ENCODE data around the gene DMKN.

Gene DMKN

DNA sequence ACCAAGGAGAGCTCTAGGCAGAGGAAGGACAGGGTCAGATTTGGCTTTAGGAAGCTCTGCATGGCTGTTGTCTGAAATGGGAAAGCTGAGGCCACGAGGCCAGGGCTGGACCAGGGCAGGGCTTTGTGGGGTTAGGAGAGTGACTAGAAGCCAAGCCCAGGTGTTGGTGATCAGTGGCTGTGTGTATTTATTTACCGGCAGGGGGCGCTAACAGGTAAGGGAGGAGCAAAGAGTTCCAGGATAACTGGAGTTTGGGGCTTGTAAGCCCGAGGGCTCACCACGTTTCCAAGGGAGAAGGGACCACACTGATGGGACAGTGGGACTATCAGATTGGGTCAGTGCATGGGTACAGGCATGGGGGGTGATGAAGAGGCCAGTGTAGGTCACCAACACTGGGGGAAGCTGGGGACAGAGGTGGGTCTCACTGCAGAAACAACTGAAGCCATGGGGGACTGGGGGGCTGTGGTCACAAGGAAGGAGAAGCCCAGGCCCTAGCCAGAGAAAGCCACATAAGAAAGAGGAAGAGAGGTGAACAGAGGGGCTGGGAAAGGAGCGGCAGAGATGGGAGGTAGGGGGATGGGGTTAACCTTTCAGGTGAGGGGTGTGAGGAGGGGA lies 35.8 kb upstream of the DMKN start:
- DNase-seq (ENCODE audit: low read depth in 1 of 2, low spot score in 1 of 2): peak in 1 of 2 donors; percentile 26

DNA sequence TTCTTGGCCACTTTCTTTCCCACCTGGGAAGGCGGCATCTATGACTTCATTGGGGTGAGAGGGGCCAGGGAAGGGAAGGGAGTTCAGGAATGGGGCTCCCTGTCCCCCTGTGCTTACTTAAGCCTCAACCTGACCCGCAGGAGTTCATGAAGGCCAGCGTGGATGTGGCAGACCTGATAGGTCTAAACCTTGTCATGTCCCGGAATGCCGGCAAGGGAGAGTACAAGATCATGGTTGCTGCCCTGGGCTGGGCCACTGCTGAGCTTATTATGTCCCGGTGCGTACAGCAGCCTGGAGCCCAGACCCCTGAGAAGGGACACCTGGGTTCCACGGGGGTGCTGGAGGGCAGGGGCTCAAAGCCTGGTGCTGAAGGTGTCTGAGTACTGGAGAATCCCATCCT lies 33.1 kb upstream of the DMKN start:
- DNase-seq (ENCODE audit: low read depth in 1 of 2, low spot score in 1 of 2): no peak

DNA sequence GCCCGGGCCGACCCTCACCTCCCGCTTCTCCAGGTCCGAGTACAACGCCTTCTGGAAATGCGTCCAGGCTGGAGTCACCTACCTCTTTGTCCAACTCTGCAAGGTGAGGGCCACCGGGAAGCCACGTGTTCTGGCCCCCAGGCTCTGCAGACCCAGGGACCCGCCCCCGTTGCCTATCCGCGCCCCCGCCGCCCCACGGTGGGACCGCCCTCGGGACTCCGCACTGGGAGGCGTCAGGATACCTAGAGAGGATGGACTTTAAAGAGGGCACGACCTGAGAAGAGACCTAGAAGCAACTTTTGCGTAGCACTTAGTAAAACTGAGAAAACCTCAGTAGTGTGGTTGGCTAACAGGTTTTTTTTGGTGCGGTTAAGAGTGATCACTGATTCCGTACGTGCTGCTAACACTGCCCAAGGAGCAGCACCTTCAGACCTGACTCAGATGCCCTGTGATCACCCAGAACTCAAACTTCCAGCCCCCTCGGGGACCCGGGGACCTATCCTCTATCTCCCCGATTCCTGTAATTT lies 32.5 kb upstream of the DMKN start:
- peak in 1 of 2 donors; percentile 54 for DNase-seq (ENCODE audit: low read depth in 1 of 2, low spot score in 1 of 2)

DNA sequence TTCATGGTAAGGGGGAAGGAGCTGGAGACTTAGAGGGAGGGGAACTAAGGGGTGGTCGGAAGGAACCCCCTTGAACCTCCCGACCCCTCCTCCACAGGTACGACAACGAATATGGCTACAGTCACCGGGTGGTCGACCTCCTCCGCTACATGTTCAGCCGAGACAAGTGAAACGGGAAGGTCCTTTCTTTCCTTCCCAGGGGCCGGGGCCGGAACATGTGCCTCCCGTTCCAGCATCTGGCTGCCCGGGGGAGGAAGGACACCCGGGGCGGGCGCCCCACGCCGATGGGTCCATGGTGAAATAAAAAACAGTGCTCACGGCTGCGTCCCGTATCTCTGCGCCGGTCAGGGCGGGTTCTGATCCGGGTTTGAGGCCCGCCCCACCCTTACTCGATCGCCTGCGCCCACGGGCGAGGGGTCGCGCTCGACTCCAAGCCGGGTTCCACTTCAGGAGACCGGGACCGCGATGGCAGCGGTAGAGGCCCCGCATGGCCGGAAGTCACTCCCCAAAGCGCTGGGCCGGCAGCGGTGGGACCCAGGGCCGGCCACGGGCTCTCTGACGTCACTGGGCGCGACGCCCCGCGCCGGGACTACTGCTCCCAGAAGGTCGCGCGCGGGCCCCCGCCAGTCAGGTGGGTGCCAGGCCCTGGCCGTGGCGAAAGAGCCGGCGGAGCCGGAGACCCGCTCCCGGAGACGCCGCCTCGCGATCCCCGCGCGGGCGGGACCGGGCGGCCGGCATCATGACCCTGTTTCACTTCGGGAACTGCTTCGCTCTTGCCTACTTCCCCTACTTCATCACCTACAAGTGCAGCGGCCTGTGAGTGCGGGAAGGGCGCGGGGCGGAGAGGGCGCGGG lies 31.8 kb upstream of the DMKN start, which contains the start of gene TMEM147:
TSS of gene TMEM147 (plus strand) at position 626 of the 854 bp plus-strand sequence. CDS start at position 740, 114 bp downstream.
- DNase-seq (ENCODE audit: low read depth in 1 of 2, low spot score in 1 of 2): peak; percentile 53 to 77

DNA sequence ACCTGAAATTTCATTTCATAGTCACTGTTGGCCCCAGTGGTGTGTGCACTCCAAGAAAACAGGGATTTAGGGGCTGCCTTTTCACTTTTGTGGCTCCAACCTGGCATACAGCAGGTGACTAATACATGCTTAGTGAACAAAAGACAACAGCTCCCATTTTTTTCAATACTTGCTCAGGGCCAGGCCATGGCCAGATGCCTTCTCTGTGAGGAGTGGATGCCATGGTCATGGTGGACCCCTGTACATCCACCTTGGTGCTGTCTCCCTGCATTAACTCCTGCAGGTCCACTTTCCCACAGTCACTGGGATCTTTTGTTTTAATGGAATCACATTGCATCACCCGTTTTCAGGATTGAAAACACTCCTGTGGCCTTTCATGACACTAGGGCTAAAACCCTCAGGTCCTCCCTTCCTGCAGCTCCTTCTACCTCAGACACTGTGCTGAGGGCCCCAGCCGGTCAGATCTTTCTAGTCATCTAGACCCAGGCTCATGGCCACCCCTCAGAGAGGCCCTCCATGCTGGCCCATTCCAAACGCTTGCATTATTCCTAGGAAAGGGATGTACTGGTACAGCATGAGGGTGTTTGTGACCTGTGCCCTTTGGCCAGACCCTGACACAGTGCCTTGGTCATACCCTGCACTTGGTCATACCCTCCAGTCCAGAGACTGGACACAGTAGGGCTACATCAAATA lies 30.8 kb upstream of the DMKN start:
- no peak for DNase-seq (ENCODE audit: low read depth in 1 of 2, low spot score in 1 of 2)

DNA sequence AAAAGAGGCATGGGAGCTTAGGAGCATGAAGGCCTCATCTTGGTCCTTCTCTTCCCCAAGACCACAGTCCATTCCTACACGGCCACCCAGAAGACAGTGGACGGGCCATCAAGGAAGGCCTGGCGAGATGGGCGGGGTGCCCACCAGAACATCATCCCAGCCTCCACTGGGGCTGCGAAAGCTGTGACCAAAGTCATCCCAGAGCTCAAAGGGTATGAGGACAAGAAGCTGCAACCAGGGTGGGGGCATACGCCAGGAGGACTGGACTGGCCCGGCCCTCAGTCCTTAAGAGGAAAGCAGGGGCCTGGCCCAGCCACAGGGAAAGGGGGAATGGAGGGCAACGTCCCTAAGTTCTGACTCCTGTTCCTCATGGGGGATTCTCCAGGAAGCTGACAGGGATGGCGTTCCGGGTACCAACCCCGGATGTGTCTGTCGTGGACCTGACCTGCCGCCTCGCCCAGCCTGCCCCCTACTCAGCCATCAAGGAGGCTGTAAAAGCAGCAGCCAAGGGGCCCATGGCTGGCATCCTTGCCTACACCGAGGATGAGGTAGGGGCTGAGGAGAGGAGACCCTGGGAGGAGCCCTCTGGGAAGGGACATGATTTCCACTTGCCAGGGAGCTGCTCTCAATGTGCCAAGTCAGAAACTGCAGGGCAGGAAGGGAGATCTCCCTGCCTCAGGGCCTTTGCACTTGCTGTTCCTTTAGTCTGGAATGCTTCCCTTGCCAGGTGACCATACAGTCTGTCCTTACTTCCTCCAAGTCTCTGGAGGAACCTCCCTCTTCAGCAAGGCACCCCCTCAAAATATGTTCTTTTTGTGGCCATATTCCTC lies 30.0 kb upstream of the DMKN start:
- no peak for DNase-seq (ENCODE audit: low read depth in 1 of 2, low spot score in 1 of 2)

DNA sequence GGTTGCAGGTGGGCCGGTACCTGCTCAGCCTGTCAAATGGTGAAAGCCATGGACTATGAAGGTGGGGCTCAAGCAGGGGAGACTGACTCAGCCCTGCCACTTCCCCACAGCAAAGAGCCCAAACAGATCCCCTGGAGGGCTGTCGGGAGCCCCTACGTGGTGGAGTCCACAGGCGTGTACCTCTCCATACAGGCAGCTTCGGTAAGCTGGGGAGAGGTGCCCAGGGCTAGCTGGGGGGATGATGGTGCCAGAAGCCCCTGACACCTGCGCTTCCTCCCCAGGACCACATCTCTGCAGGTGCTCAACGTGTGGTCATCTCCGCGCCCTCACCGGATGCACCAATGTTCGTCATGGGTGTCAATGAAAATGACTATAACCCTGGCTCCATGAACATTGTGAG lies 28.8 kb upstream of the DMKN start:
- no peak for DNase-seq (ENCODE audit: low read depth in 1 of 2, low spot score in 1 of 2)

DNA sequence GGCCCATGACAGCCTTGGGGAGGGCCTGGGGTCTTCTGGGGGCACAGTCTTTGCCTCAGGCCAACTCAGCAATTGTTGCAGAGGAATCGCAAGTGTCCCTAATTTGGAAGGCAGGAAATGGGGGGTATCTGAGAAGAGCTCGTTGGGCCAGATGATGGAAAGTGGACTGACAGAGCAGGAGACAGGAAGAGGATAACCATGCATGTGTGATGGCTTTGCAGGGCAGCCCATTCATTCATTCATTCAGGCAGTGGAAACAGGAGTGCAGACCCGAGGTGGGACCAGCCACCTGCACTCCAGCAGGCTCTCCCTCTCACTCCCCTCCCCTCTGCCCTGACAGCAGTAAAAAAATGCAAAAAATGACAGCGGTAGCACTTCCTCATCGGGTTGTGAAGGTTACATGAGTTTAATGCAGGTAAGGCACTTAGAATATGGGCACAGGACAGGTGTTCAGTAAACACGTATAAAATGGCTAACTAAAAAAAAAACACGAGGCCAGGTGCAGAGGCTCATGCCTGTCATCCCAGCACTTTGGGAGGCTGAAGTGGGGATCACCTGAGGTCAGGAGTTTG lies 27.0 kb upstream of the DMKN start:
- no peak for DNase-seq (ENCODE audit: low read depth in 1 of 2, low spot score in 1 of 2)

DNA sequence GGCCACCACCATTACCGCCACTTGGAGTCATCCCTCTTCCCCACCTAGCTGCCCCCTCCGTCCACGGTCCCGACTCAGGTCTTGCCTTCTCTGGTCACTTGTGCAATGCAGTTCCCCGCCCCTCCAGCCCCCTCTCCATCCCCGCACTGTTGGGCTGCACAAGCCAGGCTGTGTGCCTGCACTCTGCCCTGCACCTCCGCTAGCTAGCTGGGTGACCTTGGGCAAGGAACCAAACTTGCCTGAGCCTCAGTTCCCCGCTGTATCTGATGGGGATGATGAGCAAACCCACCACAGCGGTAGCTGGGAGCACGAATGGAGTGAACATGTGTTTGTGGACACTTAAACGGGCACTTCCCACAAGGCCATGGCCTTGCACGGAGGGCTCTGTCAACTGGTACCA lies 26.4 kb upstream of the DMKN start:
- no peak for DNase-seq (ENCODE audit: low read depth in 1 of 2, low spot score in 1 of 2)

DNA sequence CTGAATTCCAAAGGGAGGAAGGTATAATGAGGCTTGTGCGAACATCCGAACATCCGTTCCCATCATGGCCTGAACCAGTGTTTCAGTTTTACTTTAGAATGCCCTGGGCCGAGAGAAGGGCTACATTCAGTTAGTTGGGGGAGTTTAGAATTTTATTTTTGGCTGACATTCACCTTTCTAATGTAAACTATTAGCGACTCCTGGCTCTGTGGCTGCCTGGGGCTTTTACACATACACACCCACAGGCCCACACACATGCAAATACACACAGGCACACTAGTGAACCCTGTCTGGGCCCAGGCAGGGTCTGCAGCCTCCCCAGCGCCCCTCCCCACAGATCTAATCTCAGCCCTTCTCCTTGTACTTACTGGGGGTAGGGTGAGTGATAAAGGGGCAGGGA lies 25.9 kb upstream of the DMKN start:
- no peak for DNase-seq (ENCODE audit: low read depth in 1 of 2, low spot score in 1 of 2)

DNA sequence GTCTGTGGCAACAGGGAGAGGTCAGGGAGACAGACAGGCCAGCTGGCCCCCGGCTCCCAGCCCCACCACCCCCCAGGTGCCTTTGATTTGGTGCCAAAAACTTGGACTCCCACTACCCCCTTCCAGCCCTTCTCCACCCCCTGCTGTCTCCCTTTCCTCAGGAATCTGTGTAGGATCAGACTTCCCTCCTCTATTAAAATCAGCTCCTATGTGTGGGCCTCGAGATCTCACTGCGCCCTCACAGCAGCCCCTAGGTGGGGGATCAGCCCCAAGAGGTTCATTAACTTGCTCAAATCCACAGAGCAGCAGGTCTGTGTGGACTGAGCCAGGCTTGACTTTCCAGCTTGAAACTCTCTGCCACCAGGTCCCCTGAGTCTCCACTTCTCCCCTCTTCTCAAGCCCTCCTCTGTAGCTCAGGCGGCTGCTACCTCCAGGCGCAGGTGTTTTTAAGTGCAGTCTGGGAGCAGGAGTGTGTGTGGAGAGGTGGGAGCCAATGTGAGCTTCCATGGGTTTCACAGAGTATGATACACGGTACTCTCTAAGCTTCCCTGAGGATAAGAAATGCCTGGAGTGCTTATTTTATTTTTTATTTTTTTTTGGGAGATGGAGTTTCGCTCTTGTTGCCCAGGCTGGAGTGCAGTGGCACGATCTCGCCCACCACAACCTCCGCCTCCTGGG lies 21.5 kb upstream of the DMKN start:
- no peak for DNase-seq (ENCODE audit: low read depth in 1 of 2, low spot score in 1 of 2)

DNA sequence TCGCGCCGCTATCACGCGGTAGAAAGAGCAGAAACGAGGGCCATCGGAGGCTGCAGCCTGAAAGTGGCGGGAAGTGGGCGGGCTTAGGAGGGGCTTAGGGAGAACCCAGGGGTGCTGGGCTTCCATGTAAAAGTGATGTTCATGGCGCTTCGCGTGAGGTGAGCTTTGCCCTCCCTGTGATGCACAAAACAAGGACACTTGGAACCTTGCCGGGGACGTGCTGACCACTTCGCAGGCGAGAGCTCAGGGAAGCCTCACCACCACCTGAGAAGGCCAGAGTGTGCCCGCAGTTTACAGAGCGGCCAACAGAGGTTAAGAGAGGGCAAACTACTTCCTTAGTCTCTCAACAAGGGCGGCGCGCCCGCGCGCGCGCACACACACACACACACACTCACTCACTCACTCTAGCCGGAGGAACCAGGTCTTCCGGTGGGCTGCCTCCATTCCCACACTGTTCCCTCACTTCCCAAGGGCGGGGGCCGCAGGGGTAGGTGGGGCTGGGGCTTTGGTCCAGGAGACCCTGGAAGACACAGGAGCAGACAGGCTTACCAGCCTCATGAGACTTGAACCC lies 20.5 kb upstream of the DMKN start:
- no peak for DNase-seq (ENCODE audit: low read depth in 1 of 2, low spot score in 1 of 2)

DNA sequence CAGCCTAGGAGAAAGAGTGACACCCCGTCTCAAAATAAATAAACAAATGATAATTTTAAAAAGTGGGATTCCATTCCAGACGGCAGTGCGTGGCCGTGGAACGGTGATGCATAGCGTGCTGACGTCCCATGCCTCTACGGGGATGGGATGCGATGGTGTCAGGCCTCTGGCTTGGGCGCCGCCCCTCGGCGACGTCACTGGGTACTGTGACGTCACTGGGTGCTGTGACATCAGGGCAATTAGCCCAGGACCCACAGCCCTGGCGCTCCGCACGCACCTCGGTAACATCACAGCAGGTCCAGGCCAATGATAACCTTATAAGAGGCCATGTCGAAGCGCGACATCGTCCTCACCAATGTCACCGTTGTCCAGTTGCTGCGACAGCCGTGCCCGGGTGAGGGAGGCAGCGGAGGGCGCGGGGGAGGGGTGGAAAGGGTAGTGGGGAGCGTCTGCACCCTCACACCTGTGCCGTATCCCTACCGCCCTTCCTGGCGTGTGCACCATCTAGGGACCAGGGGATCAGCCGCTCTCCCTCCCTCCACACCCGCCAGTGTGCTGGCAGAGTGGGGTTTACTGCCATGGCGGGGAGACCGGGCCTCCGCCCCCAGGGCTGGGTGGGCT lies 19.9 kb upstream of the DMKN start, which contains the start of gene GAPDHS:
TSS of gene GAPDHS (plus strand) at position 256 of the 621 bp plus-strand sequence. CDS start at position 328, 72 bp downstream.
- DNase-seq (ENCODE audit: low read depth in 1 of 2, low spot score in 1 of 2): no peak

DNA sequence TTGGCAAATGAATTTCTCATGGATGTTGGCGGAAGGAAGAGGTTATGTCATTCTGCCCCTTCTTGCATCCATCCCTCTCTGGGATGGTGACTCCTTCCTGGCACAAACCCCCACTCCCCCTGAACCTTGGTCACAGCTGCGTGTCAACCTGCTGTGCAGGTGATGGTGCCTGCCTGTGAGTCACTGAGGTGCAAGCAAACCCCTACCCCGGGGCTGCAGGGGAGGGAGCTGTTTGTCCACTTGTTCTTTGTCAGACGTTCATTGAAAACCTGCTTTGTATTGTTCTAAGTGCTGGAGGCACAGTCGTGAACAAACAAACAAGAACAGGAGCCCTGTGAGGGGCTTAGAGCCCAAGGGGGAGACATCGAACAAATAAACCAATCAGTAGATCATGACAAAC lies 17.8 kb upstream of the DMKN start:
- DNase-seq (ENCODE audit: low read depth in 1 of 2, low spot score in 1 of 2): no peak

DNA sequence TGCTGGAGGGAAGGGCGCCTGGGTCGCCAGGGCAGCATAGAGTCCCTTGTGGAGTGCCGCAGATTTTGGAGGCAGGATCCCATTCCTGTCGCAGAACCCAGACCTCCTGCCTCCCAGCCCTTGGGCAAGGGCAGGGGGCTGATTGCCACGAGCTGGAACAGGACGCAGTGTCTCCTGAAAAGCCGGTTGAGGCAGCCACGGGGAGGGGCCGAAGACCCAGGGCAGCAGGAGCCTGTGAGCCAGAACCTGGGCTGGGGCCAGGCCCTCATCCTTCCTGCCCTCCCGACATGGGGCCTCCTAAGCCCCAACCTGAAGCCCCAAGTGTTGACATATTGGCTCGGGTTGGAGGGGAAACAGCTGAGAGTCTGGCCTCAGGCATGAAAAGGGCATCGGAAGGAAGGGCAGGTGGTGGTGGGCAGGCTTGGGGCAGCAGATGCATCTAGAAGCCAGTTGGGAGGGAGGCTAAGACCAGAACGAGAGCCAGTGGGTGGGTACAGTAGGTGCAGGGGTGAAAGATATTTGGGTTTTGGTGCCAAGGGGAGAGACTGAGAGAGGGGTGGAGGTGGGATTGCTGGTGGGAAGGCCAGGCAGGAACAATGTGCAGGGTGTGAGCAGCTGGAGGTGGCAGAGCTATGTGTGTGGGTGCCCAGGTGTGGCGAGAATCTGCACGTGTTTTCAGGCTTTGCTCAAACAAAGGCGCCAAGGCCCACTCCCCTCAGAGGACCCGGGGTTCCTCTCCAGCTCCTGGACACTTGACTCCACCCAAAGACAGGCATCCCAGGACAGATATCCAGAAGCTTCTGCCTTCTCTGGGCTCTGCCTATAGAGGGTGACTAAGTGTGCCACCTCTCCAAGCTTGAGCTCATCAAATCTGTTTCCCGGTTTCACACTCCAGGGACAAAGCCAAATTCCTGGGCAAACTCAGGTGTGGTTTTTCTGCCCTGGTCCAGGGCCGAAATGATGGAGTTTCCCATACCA lies 16.1 kb upstream of the DMKN start:
- DNase-seq (ENCODE audit: low read depth in 1 of 2, low spot score in 1 of 2): no peak

DNA sequence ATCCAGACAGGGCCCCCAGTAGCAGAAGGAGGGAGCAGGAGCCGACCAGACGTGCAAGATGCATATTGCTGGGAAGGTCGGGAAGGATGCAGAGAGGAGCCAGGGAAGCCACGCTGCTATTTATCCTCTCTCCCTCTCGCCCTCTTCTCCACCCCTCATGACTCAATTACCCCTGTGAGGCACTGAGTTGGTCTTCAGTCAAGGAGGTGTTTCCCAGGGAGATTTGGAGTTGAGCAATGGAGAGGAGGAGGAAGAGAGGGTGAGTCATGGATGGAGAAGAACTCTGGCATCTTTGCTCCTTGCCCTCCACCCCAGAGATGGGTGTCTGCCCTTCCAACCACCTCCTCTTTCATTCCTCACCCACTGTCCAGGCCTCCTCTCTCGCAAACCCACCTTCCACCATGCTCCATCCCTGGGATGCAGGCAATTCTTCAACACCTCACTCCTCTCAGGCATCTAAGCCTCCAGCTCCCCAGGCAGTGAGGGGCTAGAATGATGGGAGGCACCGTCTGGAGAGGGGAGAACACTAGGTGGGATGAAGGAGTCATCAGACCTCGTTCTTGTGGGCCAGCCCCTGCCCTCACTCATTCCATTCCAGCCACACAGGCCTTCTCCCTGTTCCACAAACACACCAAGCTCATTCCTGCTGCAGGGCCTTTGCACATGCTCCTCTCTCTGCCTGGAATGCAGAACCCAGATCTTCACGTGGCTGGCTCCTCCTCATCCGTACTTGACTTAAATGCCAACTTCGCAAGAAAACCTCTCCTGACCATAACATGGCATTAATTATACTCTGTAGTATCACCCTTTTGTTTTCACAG lies 15.0 kb upstream of the DMKN start, which contains the start of gene SBSN:
TSS of gene SBSN (minus strand) at position 94 of the 821 bp plus-strand sequence. CDS start at position 64, 30 bp downstream.
- DNase-seq (ENCODE audit: low read depth in 1 of 2, low spot score in 1 of 2): no peak

DNA sequence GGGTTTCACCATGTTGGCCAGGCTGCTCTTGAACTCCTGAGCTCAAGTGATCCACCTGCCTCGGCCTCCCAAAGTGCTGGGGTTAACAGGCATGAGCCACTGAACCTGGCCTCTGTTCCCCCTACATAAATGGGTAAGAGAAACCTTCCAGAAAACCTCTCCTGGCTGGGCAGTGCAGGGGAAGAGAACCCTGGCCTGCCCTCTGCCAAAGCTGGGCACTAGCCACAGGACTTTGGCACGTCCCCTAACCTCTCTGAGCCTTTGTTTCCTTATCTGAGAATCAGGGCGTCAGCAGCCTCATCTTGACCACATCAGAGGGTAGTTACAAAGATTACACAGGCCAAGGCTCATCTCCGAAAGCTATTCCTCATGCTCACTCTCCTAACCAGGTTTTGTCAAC lies 12.4 kb upstream of the DMKN start:
- no peak for DNase-seq (ENCODE audit: low read depth in 1 of 2, low spot score in 1 of 2)

All from stimulated activated CD4-positive, alpha-beta T cell treated with anti-CD3 and anti-CD28 coated beads, Interleukin-15, amount 100 ng/mL, for 1 hour (primary cell).